CD8-positive, alpha-beta memory T cell (primary cell): ENCODE results near the gene ABCA2. TPM values are rescaled to one million over a fixed set of nuclear protein-coding genes. Genes with fewer than 3 reads are reported as not detected.

Experiments
- CTCF ChIA-PET: fragments of 350-600 bp; sonication (Branson Sonifier 250); formaldehyde crosslinking; loops from one replicate; lab custom pipeline; 2021; ENCODE audit warnings: antibody characterized with exemption; lab: Charles Lee
- POLR2A ChIA-PET: fragments of 350-600 bp; sonication (Branson Sonifier 250); formaldehyde crosslinking; loops from one replicate; lab custom pipeline; 2021; ENCODE audit warnings: antibody characterized with exemption; lab: Charles Lee
- DNase-seq, 5 donors: peaks; one replicate each; pipeline versions ENCODE4 v3.0.0 to v3.0.0-alpha.2; 2020 to 2022; ENCODE audit warnings: mixed read lengths in 1 of 5
- H3K27ac ChIP-seq: one replicate; pipeline ENCODE4 v1.7.0; 2013; ENCODE audit warnings: low read depth, mild to moderate bottlenecking, low read length, moderate library complexity
- H3K27me3 ChIP-seq: 2 replicates; pipeline ENCODE4 v1.7.0; 2013; ENCODE audit warnings: low read length, mild to moderate bottlenecking; ENCODE audit not compliant: insufficient read depth, poor library complexity, severe bottlenecking
- H3K36me3 ChIP-seq: 2 replicates; pipeline ENCODE4 v1.7.0; 2013; ENCODE audit warnings: mild to moderate bottlenecking, low read length, moderate library complexity; ENCODE audit not compliant: insufficient read depth
- H3K4me1 ChIP-seq: 2 replicates; pipeline ENCODE4 v1.7.0; 2013; ENCODE audit warnings: mild to moderate bottlenecking, low read length, moderate library complexity; ENCODE audit not compliant: insufficient read depth
- H3K4me3 ChIP-seq: 2 replicates; pipeline ENCODE4 v1.7.0; 2013; ENCODE audit warnings: mild to moderate bottlenecking, low read length
- H3K9me3 ChIP-seq: 2 replicates; pipeline ENCODE4 v1.7.0; 2013; ENCODE audit warnings: mild to moderate bottlenecking, low read length
- H3K27ac Mint-ChIP-seq, 8 donors: one replicate each; pipeline ENCODE4 v1.8.0; 2020 to 2021; ENCODE audit warnings: mixed read lengths in 8 of 8, mild to moderate bottlenecking in 6 of 8, inconsistent platforms in 3 of 8, moderate library complexity in 3 of 8
- H3K27me3 Mint-ChIP-seq, 2 donors: one replicate each; pipeline ENCODE4 v1.8.0; 2020 to 2021; ENCODE audit warnings: mixed read lengths in 2 of 2, mild to moderate bottlenecking in 1 of 2, moderate library complexity in 1 of 2
- H3K36me3 Mint-ChIP-seq, 3 donors: one replicate each; pipeline ENCODE4 v1.8.0; 2020 to 2021; ENCODE audit warnings: mixed read lengths in 3 of 3, inconsistent platforms in 1 of 3, mild to moderate bottlenecking in 1 of 3
- H3K4me1 Mint-ChIP-seq, 3 donors: one replicate each; pipeline ENCODE4 v1.8.0; 2020 to 2021; ENCODE audit warnings: mixed read lengths in 3 of 3, inconsistent platforms in 1 of 3, mild to moderate bottlenecking in 1 of 3
- H3K4me3 Mint-ChIP-seq, 7 donors: one replicate each; pipeline ENCODE4 v1.8.0; 2020 to 2021; ENCODE audit warnings: mixed read lengths in 7 of 7, mild to moderate bottlenecking in 6 of 7, moderate library complexity in 4 of 7, inconsistent platforms in 2 of 7
- H3K9me3 Mint-ChIP-seq, 5 donors: one replicate each; pipeline ENCODE4 v1.8.0; 2020 to 2022; ENCODE audit warnings: mixed read lengths in 5 of 5, mild to moderate bottlenecking in 3 of 5, moderate library complexity in 2 of 5, inconsistent platforms in 1 of 5
- polyA plus RNA-seq: library from polyadenylated mRNA; unstranded; fragments of 300-500 nt; fragmentation: Illumina TruSeq; gene quantifications from one replicate; pipeline ENCODE4 v1.2.3, GENCODE V29; 2021
- total RNA-seq, 2 experiments: library from RNA; stranded (reverse); gene quantifications; one replicate each; pipeline ENCODE4 v1.2.3, GENCODE V29; 2021

The ABCA2 gene
- total and polyA plus RNA-seq, 3 experiments from 2014 or later = 15.9 to 20.7 (median 20.2) TPM

DNA sequence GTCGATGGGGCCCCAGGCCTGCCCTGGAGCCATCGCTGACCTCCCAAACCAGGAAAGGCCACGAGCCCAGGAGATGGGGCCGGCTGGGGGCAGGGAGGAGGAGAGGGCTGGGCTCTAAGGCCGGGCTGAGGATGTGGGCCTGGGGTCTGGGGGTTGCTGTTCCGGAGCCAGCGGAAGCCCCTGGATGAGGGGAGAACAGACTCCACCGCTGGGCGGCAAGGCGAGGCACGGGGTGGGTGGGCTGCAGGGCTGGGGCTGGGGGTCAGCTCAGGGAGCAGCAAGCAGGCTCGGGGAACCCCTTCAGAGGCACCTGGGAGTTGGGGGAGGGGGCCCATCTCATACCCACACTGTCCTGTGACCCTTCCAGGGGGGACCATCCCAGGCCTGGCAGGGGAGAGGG, 64.3 kb downstream of the ABCA2 start:
- no peaks in the 10 kb centered on the region for H3K27me3 ChIP-seq
- no peaks in the 10 kb centered on the region for H3K36me3 ChIP-seq
- POLR2A ChIA-PET = no interaction called here
- H3K27ac ChIP-seq = no peak overlapping the region
- no peak overlapping the region for H3K4me3 ChIP-seq
- H3K9me3 ChIP-seq = no peaks in the 10 kb centered on the region
- CTCF ChIA-PET = interaction anchor here (0.8 to 2.0 kb wide), 5 partner anchors 11 to 122 kb away, joined by 3 to 13 read pairs (median 3); partner anchors contain the start of genes AJM1, CLIC3 and FBXW5
- Mint-ChIP-seq H3K4me3 (peak overlapping the region in 1 of 7 donors; percentile 68), H3K27ac (no peak overlapping the region), H3K36me3 (peaks cover 0 to 3% (median 0%) of the 10 kb centered on the region in 3 donors), H3K27me3 (peaks cover 0 to 3% of the 10 kb centered on the region in 2 donors), H3K4me1 (peaks cover 41 to 73% (median 42%) of the 10 kb centered on the region in 3 donors), H3K9me3 (no peaks in the 10 kb centered on the region)
- H3K4me1 ChIP-seq = peaks cover 52% of the 10 kb centered on the region
- DNase-seq = no peak

DNA sequence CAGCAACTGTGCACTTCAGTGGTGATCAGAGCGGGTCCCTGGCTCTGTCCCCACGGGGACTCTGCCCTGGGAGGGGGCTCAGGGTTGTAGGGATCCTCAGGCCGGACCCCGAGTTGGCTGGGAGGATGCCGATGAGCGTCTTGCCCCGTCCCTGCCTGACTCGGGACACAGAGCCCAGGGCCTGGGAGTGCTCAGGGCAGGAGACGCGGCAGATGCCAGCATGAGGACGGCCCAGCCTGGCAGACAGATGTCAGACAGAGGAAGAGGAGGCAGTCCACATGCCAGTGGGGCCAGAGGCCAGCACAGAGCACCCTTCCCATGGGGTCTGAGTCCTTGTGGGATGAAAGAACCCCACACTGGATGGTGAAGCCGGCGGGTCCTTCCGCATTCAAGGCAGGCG, 64.7 kb downstream of the ABCA2 start:
- Mint-ChIP-seq H3K27me3 (peaks cover 0 to 3% of the 10 kb centered on the region in 2 donors), H3K4me3 (peak overlapping the region in 4 of 7 donors; percentile 19 to 68 (median 60)), H3K36me3 (peaks cover 0 to 3% (median 0%) of the 10 kb centered on the region in 3 donors), H3K4me1 (peaks cover 41 to 77% (median 43%) of the 10 kb centered on the region in 3 donors), H3K9me3 (no peaks in the 10 kb centered on the region), H3K27ac (peak overlapping the region in 6 of 8 donors; percentile 72 to 95 (median 84))
- DNase-seq = no peak
- ChIA-PET CTCF (interaction anchor here (0.9 to 2.0 kb wide), 2 partner anchors 12 to 33 kb away, joined by 3 to 13 read pairs; partner anchors contain the start of gene CLIC3), POLR2A (no interaction called here)
- Histone ChIP-seq H3K27ac (no peak overlapping the region), H3K4me3 (no peak overlapping the region), H3K4me1 (peaks cover 52% of the 10 kb centered on the region), H3K36me3 (no peaks in the 10 kb centered on the region), H3K27me3 (no peaks in the 10 kb centered on the region), H3K9me3 (no peaks in the 10 kb centered on the region)

DNA sequence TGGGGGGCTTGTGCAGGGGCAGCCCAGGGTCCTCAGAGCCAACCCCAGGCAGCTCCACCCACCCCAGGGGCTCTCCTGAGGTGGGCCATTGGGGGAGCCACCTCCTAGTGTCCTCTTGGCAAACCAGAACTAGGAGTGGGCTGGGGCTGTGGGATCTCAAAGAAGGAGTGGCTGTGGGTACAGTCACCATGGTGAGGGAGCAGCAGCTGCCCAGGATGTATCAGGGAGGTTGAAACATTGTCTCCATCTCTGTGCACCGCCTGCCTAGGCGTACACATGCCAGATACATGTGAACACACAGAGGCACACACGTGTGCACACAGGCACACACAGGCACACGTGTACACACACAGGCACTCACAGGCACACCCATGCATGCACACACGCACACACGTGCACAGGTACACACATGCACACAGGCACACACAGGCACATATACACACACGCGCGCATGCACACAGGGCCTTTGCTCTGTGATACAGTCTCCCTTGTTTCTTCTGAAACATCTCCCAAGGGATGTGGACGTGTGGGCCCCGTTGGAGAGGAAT, 65.3 kb downstream of the ABCA2 start:
- H3K4me3 ChIP-seq = no peak overlapping the region
- H3K27ac ChIP-seq = no peak overlapping the region
- Mint-ChIP-seq H3K4me1 (peaks cover 41 to 80% (median 47%) of the 10 kb centered on the region in 3 donors), H3K9me3 (no peaks in the 10 kb centered on the region), H3K4me3 (peak overlapping the region in 6 of 7 donors; percentile 34 to 68 (median 52)), H3K27ac (peak overlapping the region; percentile 72 to 95 (median 86)), H3K36me3 (peaks cover 0 to 3% (median 0%) of the 10 kb centered on the region in 3 donors), H3K27me3 (peaks cover 0 to 3% of the 10 kb centered on the region in 2 donors)
- H3K4me1 ChIP-seq = peaks cover 52% of the 10 kb centered on the region
- no peaks in the 10 kb centered on the region for H3K27me3 ChIP-seq
- DNase-seq = no peak
- CTCF ChIA-PET = interaction anchor here (1.1 to 2.0 kb wide), 4 partner anchors 12 to 72 kb away, joined by 3 to 13 read pairs (median 6); partner anchors contain the start of genes C8G and FBXW5
- H3K9me3 ChIP-seq = no peaks in the 10 kb centered on the region
- POLR2A ChIA-PET = no interaction called here
- H3K36me3 ChIP-seq = no peaks in the 10 kb centered on the region

DNA sequence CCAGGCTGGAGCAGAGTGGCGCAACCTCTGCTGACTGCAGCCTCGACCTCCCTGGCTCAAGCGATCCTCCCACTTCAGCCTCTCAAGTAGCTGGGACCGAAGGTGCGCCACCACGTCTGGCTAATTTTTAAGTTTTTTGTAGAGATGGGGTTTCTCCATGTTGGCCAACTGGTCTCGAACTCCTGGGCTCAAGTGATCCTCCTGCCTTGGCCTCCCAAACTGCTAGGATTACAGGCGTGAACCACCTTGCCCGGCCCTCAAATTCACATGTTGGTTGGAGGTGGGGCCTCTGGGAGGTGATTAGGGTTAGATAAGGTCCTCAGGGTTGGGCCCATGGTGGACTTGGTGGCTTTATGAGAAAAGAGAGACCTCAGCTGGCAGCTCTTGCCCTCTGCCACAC, 65.9 kb downstream of the ABCA2 start:
- Histone ChIP-seq H3K36me3 (no peaks in the 10 kb centered on the region), H3K27ac (no peak overlapping the region), H3K4me1 (peaks cover 52% of the 10 kb centered on the region), H3K9me3 (no peaks in the 10 kb centered on the region), H3K4me3 (no peak overlapping the region), H3K27me3 (no peaks in the 10 kb centered on the region)
- no peaks in the 10 kb centered on the region for H3K9me3 Mint-ChIP-seq
- H3K4me1 Mint-ChIP-seq = peaks cover 41 to 83% (median 46%) of the 10 kb centered on the region in 3 donors
- no peak for DNase-seq
- H3K4me3 Mint-ChIP-seq = peak overlapping the region in 2 of 7 donors; percentile 55 to 81
- peak overlapping the region in 6 of 8 donors; percentile 72 to 93 (median 86) for H3K27ac Mint-ChIP-seq
- H3K36me3 Mint-ChIP-seq = peaks cover 0 to 3% (median 0%) of the 10 kb centered on the region in 3 donors
- ChIA-PET POLR2A (no interaction called here), CTCF (interaction anchor here (1.1 to 2.0 kb wide), 4 partner anchors 13 to 72 kb away, joined by 3 to 13 read pairs (median 6); partner anchors contain the start of genes C8G and FBXW5)
- peaks cover 0 to 3% of the 10 kb centered on the region in 2 donors for H3K27me3 Mint-ChIP-seq

DNA sequence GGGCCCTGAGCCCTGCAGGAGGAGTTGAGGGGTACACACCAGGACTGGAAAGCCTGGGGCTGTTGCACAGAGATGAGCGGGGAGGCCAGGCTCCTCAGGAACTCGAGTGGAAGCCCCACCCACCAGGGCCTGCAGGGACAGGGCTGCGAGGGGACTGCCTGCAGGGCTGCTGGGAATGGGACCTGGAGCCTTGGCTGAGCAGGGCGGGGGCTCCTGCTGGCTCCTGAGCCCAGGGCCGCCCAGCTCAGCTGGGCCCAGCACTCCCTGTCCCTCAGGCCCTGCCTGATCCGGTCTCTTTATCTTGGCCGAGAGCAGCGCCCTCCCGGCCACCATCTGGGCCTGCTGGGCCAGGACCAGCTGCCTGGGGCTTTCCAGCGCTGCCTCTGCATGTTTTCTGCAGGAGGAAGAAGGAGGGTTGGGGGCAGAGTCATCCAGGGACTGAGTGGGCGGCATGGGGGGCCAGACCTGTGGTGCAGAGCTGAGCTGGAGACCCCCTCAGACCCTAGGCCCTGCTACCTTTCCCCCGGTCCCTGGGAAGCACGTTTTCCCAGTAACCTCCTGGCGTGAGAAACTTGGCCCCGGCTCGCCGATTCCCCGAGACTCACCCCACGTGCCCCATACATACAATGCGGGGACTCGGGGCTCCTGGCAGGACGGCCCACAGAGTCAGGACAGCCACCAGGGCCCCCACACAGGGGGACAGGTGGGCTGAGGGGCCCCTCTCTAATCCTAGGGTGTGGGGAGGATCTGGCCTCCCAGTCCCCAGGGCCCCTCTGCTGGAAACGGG, 66.6 kb downstream of the ABCA2 start:
- POLR2A ChIA-PET = interaction anchor here (0.5 kb wide), 1 partner anchor 38 kb away, joined by 7 read pairs; no protein-coding TSS in a partner anchor
- no peak for DNase-seq
- Mint-ChIP-seq H3K4me3 (peak overlapping the region in 3 of 7 donors; percentile 72 to 86 (median 78)), H3K36me3 (peaks cover 0 to 7% (median 0%) of the 10 kb centered on the region in 3 donors), H3K4me1 (peaks cover 44 to 86% (median 48%) of the 10 kb centered on the region in 3 donors), H3K27me3 (peaks cover 0 to 3% of the 10 kb centered on the region in 2 donors), H3K9me3 (peaks cover 0 to 3% (median 0%) of the 10 kb centered on the region in 5 donors), H3K27ac (peak overlapping the region in 5 of 8 donors; percentile 29 to 93 (median 69))
- CTCF ChIA-PET = interaction anchor here (1.1 to 2.3 kb wide), 6 partner anchors 14 to 74 kb away, joined by 3 to 13 read pairs (median 8); partner anchors contain the start of genes C8G and FBXW5
- H3K4me3 ChIP-seq = no peak overlapping the region
- peaks cover 52% of the 10 kb centered on the region for H3K4me1 ChIP-seq
- no peak overlapping the region for H3K27ac ChIP-seq
- H3K36me3 ChIP-seq = no peaks in the 10 kb centered on the region
- H3K9me3 ChIP-seq = no peaks in the 10 kb centered on the region
- H3K27me3 ChIP-seq = no peaks in the 10 kb centered on the region

DNA sequence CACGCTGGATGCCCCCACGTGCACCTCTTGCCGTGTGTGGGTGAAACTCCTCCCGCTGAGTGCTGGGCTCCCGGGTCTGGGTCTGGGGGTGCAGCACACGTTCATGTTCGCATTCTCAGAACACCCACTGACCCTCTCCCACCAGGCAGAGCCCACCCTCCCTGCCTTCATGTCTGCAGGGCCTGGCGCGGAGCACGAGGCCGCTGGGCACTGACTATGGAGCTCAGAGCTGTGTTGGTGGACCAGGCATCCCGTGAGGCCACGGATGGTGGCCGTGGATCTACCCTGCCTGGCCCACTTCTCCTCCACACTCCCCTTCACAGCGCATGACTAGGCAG, 67.1 kb downstream of the ABCA2 start:
- Mint-ChIP-seq H3K27me3 (peaks cover 0 to 3% of the 10 kb centered on the region in 2 donors), H3K9me3 (peaks cover 0 to 5% (median 2%) of the 10 kb centered on the region in 5 donors), H3K36me3 (peaks cover 0 to 12% (median 0%) of the 10 kb centered on the region in 3 donors), H3K4me3 (peak overlapping the region in 4 of 7 donors; percentile 65 to 86 (median 74)), H3K4me1 (peaks cover 43 to 86% (median 45%) of the 10 kb centered on the region in 3 donors), H3K27ac (peak overlapping the region in 5 of 8 donors; percentile 61 to 97 (median 91))
- Histone ChIP-seq H3K4me1 (peaks cover 47% of the 10 kb centered on the region), H3K4me3 (no peak overlapping the region), H3K9me3 (no peaks in the 10 kb centered on the region), H3K36me3 (no peaks in the 10 kb centered on the region), H3K27ac (no peak overlapping the region), H3K27me3 (no peaks in the 10 kb centered on the region)
- ChIA-PET POLR2A (interaction anchor here (0.5 to 1.4 kb wide), 5 partner anchors 14 to 74 kb away, joined by 6 to 11 read pairs (median 7); partner anchors contain the start of gene PAXX), CTCF (interaction anchor here (1.4 to 2.6 kb wide), 3 partner anchors 12 to 74 kb away, joined by 7 to 13 read pairs (median 9); no protein-coding TSS in a partner anchor)
- no peak for DNase-seq

DNA sequence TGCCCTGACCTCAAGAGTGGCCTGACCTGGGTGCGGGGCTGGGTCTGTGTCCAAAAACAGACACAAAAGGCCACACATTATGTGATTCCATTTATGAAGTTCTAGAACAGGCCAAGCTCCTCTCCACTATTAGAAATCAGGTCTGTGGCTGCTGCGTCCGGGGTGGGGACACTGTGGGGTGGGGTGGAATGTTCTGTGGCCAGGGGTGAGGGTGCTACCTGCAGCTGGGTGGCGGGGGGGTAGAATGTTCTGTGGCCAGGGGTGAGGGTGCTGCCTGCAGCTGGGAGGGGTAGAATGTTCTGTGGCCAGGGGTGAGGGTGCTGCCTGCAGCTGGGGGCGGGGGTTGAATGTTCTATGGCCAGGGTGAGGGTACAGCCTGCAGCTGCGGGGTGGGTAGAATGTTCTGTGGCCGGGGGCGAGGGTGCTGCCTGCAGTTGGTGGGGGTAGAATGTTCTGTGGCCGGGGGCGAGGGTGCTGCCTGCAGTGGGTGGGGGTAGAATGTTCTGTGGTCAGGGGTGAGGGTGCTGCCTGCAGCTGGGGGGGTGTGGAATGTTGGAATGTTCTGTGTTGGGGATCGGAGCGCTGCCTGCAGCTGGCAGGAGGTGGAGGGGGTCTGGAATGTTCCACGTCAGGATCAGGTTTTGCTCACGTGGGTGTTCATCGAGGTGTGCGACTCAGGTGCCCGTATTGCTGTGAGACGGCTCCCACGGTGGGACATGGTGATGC, 67.7 kb downstream of the ABCA2 start:
- peaks cover 0 to 12% (median 0%) of the 10 kb centered on the region in 3 donors for H3K36me3 Mint-ChIP-seq
- Histone ChIP-seq H3K27me3 (no peaks in the 10 kb centered on the region), H3K4me3 (no peak overlapping the region), H3K9me3 (no peaks in the 10 kb centered on the region), H3K27ac (peak overlapping the region; percentile 16), H3K4me1 (peaks cover 43% of the 10 kb centered on the region), H3K36me3 (no peaks in the 10 kb centered on the region)
- ChIA-PET CTCF (interaction anchor here (0.7 to 2.6 kb wide), 7 partner anchors 9 to 75 kb away, joined by 3 to 13 read pairs (median 7); partner anchors contain the start of genes ABCA2, C8G and FBXW5), POLR2A (interaction anchor here (0.6 to 1.4 kb wide), 7 partner anchors 9 to 74 kb away, joined by 3 to 11 read pairs (median 7); partner anchors contain the start of gene PAXX)
- H3K4me1 Mint-ChIP-seq = peaks cover 38 to 83% (median 40%) of the 10 kb centered on the region in 3 donors
- peak in 4 of 5 donors; percentile 40 to 73 (median 52) for DNase-seq
- H3K27ac Mint-ChIP-seq = peak overlapping the region; percentile 91 to 98 (median 96)
- H3K4me3 Mint-ChIP-seq = peak overlapping the region in 6 of 7 donors; percentile 72 to 91 (median 76)
- peaks cover 0 to 5% (median 2%) of the 10 kb centered on the region in 5 donors for H3K9me3 Mint-ChIP-seq
- H3K27me3 Mint-ChIP-seq = peaks cover 0 to under 1% of the 10 kb centered on the region in 2 donors
